ENCODE data around the gene PPM1D.
A peak's percentile ranks its signal among the peaks of the same experiment; 100 is the strongest.
"Not testable (repeated sequence)": the region's sequence is repeated elsewhere in the genome, so short reads cannot be mapped to it uniquely, and the experiment has no call there.

PPM1D gene

DNA sequence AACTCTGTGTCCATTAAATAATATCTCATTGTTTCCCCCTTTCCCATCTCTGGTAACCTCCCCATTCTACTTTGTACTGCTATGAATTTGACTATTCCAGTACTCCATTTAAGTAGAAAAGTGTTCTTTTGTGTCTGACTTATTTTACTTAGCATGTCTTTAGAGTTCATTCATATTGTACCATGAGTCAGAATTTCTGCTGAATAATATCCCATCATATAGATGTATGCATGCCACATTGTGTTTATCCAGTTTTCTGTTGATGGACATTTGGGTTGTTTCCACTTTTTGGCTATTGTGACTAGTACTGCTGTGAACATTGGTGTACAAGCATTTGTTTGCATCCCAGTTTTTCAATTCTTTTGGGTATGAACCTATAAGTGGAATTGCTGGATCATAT, 6.0 kb downstream of the PPM1D start:
- H3K4me2 ChIP-seq (ENCODE audit: low read length), result no peak overlapping the region
- H3K14ac ChIP-seq (ENCODE audit: low read length), result no peak overlapping the region
- H2BK120ac ChIP-seq (ENCODE audit: insufficient read depth, low read length, poor library complexity), result no peak overlapping the region

DNA sequence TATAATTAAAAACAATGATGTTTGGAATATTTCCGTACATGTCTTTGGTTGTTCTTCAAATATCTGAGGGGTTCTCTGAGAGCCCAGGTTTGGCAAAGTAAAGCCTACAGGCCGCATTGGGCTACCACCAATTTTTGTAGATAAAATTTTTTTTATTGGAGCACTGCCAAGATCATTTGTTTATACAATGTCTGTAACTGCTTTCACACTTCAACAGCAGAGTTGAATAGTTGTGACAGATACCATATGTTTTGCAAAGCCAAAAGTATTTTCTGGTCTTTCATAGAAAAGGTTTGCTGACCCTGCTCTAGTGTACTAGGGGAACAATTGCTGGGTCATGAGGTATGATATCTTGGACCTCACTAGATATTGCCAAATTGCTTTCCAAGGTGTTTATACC, 10.5 kb downstream of the PPM1D start:
- Histone ChIP-seq H3K4me3 (ENCODE audit: low read depth, low read length) (no peak overlapping the region), H2AFZ (ENCODE audit: insufficient read depth, low read length, poor library complexity) (no peak overlapping the region), H4K8ac (ENCODE audit: low read depth, low read length) (no peak overlapping the region), H3K14ac (ENCODE audit: low read length) (no peak overlapping the region), H3K4me1 (ENCODE audit: control insufficient read depth in 1 of 2, insufficient read depth in 2 of 2, low read length in 2 of 2) (no peaks in the 10 kb centered on the region), H3K4ac (ENCODE audit: low read depth, low read length) (no peak overlapping the region), H3K4me2 (ENCODE audit: low read length) (no peak overlapping the region), H3K79me1 (ENCODE audit: low read length) (no peaks in the 10 kb centered on the region), H3K79me2 (ENCODE audit: control insufficient read depth, insufficient read depth, low read length, poor library complexity) (no peaks in the 10 kb centered on the region), H3K36me3 (ENCODE audit: control insufficient read depth in 1 of 2, insufficient read depth in 2 of 2, low read length in 2 of 2) (peaks cover 0 to 3% of the 10 kb centered on the region in 2 experiments), H3K18ac (ENCODE audit: low read length) (no peak overlapping the region), H3K27ac (ENCODE audit: low read depth, low read length) (no peak overlapping the region), H3K23ac (ENCODE audit: low read length) (no peak overlapping the region), H2AK5ac (ENCODE audit: low read length) (no peak overlapping the region), H3K9me3 (ENCODE audit: insufficient read depth, low read depth, low read length) (peaks cover 3% of the 10 kb centered on the region), H2BK120ac (ENCODE audit: insufficient read depth, low read length, poor library complexity) (no peak overlapping the region), H4K12ac (ENCODE audit: low read depth, low read length) (no peak overlapping the region), H3K9ac (ENCODE audit: low read length) (no peak overlapping the region), H4K91ac (ENCODE audit: low read depth, low read length) (no peak overlapping the region), H2BK5ac (ENCODE audit: low read depth, low read length, poor library complexity) (no peak overlapping the region), H2BK12ac (ENCODE audit: low read length) (no peak overlapping the region), H3K27me3 (ENCODE audit: insufficient read depth, low read length) (no peaks in the 10 kb centered on the region)
- no peak for DNase-seq
- WGBS (ENCODE audit: extremely low coverage, insufficient coverage, insufficient read length), result no CpG with 5 or more reads among the region's 2 CpGs

More for the DNA sequence above, 6.0 kb downstream of the PPM1D start:
- no peak overlapping the region for H4K12ac ChIP-seq (ENCODE audit: low read depth, low read length)
- H4K91ac ChIP-seq (ENCODE audit: low read depth, low read length), result no peak overlapping the region
- H2BK12ac ChIP-seq (ENCODE audit: low read length), result no peak overlapping the region
- no peak overlapping the region for H3K9ac ChIP-seq (ENCODE audit: low read length)
- H3K79me1 ChIP-seq (ENCODE audit: low read length), result no peaks in the 10 kb centered on the region
- no peak overlapping the region for H2BK5ac ChIP-seq (ENCODE audit: low read depth, low read length, poor library complexity)
- no peaks in the 10 kb centered on the region for H3K27me3 ChIP-seq (ENCODE audit: insufficient read depth, low read length)
- H3K4me1 ChIP-seq (ENCODE audit: control insufficient read depth in 1 of 2, insufficient read depth in 2 of 2, low read length in 2 of 2), result no peaks in the 10 kb centered on the region
- H3K4me3 ChIP-seq (ENCODE audit: low read depth, low read length), result no peak overlapping the region
- no peak overlapping the region for H3K18ac ChIP-seq (ENCODE audit: low read length)
- H3K9me3 ChIP-seq (ENCODE audit: insufficient read depth, low read depth, low read length), result no peaks in the 10 kb centered on the region
- H3K4ac ChIP-seq (ENCODE audit: low read depth, low read length), result no peak overlapping the region
- peaks cover 9% of the 10 kb centered on the region for H3K79me2 ChIP-seq (ENCODE audit: control insufficient read depth, insufficient read depth, low read length, poor library complexity)
- no peak overlapping the region for H2AFZ ChIP-seq (ENCODE audit: insufficient read depth, low read length, poor library complexity)
- no peak overlapping the region for H3K27ac ChIP-seq (ENCODE audit: low read depth, low read length)
- no peaks in the 10 kb centered on the region for H3K36me3 ChIP-seq (ENCODE audit: control insufficient read depth in 1 of 2, insufficient read depth in 2 of 2, low read length in 2 of 2)
- H4K8ac ChIP-seq (ENCODE audit: low read depth, low read length), result no peak overlapping the region
- no peak for DNase-seq
- H2AK5ac ChIP-seq (ENCODE audit: low read length), result no peak overlapping the region
- H3K23ac ChIP-seq (ENCODE audit: low read length), result no peak overlapping the region

DNA sequence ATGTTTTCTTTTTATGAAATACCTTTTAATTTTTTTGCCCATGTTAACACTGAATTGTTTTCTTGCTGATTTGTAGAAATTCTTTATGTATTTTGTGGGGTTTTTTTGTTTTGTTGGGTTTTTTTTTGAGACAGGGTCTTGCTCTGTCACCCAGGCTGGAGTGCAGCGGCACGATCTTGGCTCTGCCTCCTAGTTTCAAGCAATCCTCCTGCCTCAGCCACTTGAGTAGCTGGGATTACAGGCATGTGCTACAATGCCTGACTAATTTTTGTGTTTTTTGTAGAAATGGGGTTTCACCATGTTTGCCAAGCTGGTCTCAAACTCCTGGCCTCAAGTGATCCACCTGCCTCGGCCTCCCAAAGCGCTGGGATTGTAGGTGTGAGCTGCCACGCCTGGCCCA, 11.3 kb downstream of the PPM1D start:
- H3K36me3 ChIP-seq (ENCODE audit: control insufficient read depth in 1 of 2, insufficient read depth in 2 of 2, low read length in 2 of 2); H3K9me3 ChIP-seq (ENCODE audit: insufficient read depth, low read depth, low read length); H3K9ac ChIP-seq (ENCODE audit: low read length); H3K79me1 ChIP-seq (ENCODE audit: low read length); H3K79me2 ChIP-seq (ENCODE audit: control insufficient read depth, insufficient read depth, low read length, poor library complexity); H2AFZ ChIP-seq (ENCODE audit: insufficient read depth, low read length, poor library complexity); H3K4me1 ChIP-seq (ENCODE audit: control insufficient read depth in 1 of 2, insufficient read depth in 2 of 2, low read length in 2 of 2); H3K4me3 ChIP-seq (ENCODE audit: low read depth, low read length); H3K27ac ChIP-seq (ENCODE audit: low read depth, low read length); H3K23ac ChIP-seq (ENCODE audit: low read length); H4K91ac ChIP-seq (ENCODE audit: low read depth, low read length); H3K18ac ChIP-seq (ENCODE audit: low read length); H2AK5ac ChIP-seq (ENCODE audit: low read length); DNase-seq; H4K8ac ChIP-seq (ENCODE audit: low read depth, low read length); H3K27me3 ChIP-seq (ENCODE audit: insufficient read depth, low read length); H2BK120ac ChIP-seq (ENCODE audit: insufficient read depth, low read length, poor library complexity); H3K4me2 ChIP-seq (ENCODE audit: low read length); H2BK12ac ChIP-seq (ENCODE audit: low read length); H4K12ac ChIP-seq (ENCODE audit: low read depth, low read length); H2BK5ac ChIP-seq (ENCODE audit: low read depth, low read length, poor library complexity); H3K14ac ChIP-seq (ENCODE audit: low read length): not testable (repeated sequence)
- WGBS (ENCODE audit: extremely low coverage, insufficient coverage, insufficient read length), result no CpG with 5 or more reads among the region's 5 CpGs
- peak overlapping the region; percentile 12 for H3K4ac ChIP-seq (ENCODE audit: low read depth, low read length)

DNA sequence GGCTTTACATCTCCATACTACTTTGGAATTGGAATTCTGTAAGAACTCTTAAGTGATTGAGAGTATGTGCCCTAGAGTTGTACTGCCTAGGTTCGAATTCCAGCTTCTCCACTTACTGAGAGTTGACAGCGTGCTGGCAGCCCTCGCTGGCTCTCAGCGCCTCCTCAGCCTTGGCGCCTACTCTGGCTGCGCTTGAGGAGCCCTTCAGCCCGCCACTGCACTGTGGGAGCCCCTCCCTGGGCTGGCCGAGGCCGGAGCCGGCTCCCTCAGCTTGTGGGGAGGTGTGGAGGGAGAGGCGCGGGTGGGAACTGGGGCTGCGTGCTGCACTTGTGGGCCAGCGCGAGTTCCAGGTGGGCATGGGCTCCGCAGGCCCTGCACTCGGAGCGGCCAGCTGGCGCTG, 13.3 kb downstream of the PPM1D start:
- Histone ChIP-seq H4K91ac (ENCODE audit: low read depth, low read length) (no peak overlapping the region), H3K4me1 (ENCODE audit: control insufficient read depth in 1 of 2, insufficient read depth in 2 of 2, low read length in 2 of 2) (no peaks in the 10 kb centered on the region), H3K9ac (ENCODE audit: low read length) (no peak overlapping the region), H3K14ac (ENCODE audit: low read length) (no peak overlapping the region), H2BK12ac (ENCODE audit: low read length) (no peak overlapping the region), H2AFZ (ENCODE audit: insufficient read depth, low read length, poor library complexity) (no peak overlapping the region), H4K12ac (ENCODE audit: low read depth, low read length) (no peak overlapping the region), H4K8ac (ENCODE audit: low read depth, low read length) (no peak overlapping the region), H3K79me1 (ENCODE audit: low read length) (no peaks in the 10 kb centered on the region), H2BK120ac (ENCODE audit: insufficient read depth, low read length, poor library complexity) (no peak overlapping the region), H3K4ac (ENCODE audit: low read depth, low read length) (peak overlapping the region; percentile 93), H3K36me3 (ENCODE audit: control insufficient read depth in 1 of 2, insufficient read depth in 2 of 2, low read length in 2 of 2) (peaks cover 0 to 6% of the 10 kb centered on the region in 2 experiments), H3K23ac (ENCODE audit: low read length) (no peak overlapping the region), H3K4me2 (ENCODE audit: low read length) (no peak overlapping the region), H3K9me3 (ENCODE audit: insufficient read depth, low read depth, low read length) (peaks cover 3% of the 10 kb centered on the region), H3K27me3 (ENCODE audit: insufficient read depth, low read length) (no peaks in the 10 kb centered on the region), H3K27ac (ENCODE audit: low read depth, low read length) (no peak overlapping the region), H3K79me2 (ENCODE audit: control insufficient read depth, insufficient read depth, low read length, poor library complexity) (no peaks in the 10 kb centered on the region), H2AK5ac (ENCODE audit: low read length) (no peak overlapping the region), H3K18ac (ENCODE audit: low read length) (no peak overlapping the region), H3K4me3 (ENCODE audit: low read depth, low read length) (no peak overlapping the region), H2BK5ac (ENCODE audit: low read depth, low read length, poor library complexity) (no peak overlapping the region)
- no peak for DNase-seq
- no CpG with 5 or more reads among the region's 19 CpGs for WGBS (ENCODE audit: extremely low coverage, insufficient coverage, insufficient read length)

All from trophoblast cell (in vitro differentiated cells and primary cell).